ENCODE data around the gene TTBK2.
"Not testable (repeated sequence)": the region's sequence is repeated elsewhere in the genome, so short reads cannot be mapped to it uniquely, and the experiment has no call there.

The TTBK2 gene

DNA sequence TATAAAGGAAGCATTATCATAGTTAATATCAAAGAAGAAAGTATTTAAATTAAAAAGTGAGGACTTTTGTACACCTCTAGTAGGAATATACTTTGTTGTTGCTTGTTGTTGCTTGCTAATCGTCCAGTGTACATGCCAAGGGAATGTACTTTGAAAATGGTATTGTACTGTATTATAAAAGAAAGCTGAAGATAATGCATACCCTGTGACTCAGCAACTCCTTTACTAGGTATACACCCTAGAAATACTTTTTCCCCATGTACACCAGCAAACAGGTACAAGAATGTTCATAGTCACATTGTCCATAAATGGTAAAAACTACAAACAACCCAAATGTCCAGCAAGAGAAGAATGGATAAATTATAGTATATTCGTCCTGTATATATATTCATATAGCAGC, 12.0 kb downstream of the TTBK2 start:
- no peak for DNase-seq (ENCODE audit: low read depth)

DNA sequence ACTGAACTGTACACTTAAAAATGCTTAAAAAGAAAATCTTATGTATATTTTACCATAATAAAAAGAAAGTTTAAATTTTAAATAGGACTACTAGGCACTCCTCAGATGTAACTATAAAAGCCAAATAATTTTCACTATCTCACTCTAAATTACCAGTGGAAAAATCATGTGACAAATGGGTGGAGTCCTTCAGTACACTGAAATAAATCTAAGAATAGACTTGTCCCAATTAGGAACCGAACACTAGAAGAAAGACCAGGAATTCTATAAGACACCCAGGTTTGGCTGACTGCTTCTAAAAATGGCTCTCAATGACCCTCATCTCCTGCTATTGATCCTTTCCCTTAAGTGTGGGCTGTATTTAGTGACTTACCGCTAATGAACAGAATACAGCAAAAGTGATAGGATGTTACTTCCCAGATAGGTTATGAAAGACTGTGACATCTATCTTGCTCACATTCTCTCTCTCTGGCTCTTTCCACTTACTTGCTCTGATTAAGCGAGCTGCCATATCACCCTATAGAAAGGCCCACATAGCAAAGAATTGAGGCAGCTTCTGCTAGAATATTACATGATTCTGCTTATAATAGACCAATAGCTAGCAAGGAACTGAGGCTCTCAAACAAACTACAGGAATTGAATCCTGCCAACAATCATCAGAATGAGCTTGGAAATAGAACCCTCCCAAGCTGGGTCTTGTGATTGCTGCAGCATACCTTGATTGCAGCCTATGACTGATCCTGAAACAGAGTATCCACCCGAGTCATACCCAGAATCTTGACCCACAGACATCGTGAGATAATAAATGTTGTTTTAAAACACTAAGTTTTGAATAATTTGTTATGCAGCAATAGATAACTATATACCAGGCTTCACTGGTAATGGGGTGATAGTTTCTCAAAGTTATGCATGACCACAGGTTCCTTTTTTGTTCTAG, 16.9 kb downstream of the TTBK2 start:
- peak; percentile 4 for DNase-seq (ENCODE audit: low read depth)

DNA sequence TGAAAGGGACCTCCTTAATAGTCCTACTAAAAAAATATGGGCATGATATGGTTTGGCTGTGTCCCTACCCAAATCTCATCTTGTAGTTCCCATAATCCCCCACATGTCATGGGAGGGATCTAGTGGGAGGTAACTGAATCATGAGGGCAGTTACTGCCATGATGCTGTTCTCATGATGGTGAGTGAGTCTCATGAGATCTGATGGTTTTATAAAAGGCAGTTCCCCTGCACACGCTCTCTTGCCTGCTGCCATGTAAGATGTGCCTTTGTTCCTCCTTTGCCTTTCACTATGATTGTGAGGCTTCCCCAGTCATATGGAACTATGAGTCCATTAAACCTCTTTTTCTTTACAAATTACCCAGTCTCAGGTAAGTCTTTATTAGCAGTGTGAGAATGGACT, 26.7 kb downstream of the TTBK2 start:
- not testable (repeated sequence) for DNase-seq (ENCODE audit: low read depth)

DNA sequence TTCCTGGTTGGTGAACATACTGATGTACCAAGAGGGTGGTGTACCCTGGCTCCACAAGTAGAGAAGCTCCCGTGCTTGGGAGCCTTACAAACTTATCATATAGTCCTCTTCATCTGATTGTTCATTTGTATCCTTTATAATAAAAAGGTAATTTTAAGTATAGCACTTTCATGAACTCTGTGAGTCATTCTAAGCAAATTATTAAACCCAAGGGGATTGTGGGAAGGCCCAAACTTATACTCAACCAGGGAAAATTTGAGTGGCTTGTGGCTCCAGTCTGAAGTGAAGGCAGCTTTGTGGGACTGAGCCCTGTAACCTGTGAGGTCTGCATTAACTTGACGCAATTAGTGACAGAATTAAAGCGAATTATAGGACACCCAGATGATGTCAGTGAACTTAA, 29.0 kb downstream of the TTBK2 start:
- DNase-seq (ENCODE audit: low read depth) = no peak

DNA sequence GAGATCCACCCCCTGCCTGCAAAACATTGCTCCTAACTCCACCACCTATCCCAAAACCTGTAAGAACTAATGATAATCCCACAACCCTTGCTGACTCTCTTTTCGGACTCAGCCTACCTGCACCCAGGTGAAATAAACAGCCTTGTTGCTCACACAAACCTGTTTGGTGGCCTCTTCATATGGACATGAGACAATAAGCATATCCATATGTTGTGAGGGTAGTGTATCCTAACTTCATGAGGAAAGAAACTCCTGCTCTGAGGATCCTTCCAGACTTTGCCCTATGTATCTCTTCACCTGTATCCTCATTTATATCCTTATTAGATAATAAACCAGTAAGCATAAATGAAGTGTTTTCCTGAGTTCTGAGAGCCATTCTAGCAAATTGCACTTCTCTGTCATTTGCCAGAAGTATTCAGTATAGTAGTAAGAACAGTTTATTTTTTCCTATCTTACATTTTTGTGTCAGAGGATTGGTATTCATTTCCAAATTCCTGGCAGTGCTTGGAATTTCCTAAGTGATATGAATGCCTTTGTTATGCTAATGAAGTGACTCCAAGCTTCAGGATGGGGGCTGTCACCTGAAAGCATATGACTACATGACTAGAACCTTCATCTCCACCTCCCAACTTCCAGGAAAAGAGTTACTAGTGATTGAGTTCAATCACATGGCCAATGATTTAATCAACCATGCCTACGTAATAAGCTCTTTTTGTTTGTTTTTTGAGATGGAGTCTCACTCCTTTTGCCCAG, 30.2 kb downstream of the TTBK2 start:
- peak; percentile 74 for DNase-seq (ENCODE audit: low read depth)

DNA sequence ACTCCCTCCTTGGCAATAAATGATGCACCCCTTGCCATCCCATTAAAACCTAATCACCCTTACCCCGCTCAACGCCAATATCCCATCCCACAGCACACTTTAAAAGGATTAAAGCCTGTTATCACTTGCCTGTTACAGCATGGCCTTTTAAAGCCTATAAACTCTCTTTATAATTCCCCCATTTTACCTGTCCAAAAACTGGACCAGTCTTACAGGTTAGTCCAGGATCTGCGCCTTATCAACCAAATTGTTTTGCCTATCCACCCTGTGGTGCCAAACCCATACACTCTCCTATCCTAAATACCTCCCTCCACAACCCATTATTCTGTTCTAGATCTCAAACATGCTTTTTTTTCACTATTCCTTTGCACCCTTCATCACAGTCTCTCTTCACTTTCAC, 33.2 kb downstream of the TTBK2 start:
- not testable (repeated sequence) for DNase-seq (ENCODE audit: low read depth)

DNA sequence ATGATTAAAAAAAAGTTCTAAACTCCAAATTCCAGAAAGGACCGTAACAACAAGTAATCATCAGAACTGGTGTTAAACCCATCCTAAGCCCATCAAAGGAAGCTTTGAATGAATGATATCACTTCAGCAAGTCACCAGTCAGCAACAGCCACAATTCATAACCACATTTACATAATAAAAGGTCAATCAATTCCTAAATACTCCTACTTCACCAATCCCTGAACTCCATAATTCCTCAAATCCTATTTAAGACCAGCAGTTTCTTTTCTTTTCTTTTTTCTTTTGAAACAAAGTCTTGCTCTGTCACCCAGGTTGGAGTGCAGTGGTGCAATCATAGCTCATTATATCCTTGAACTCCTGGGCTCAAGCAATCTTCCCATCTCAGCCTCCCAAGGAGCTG, 40.5 kb downstream of the TTBK2 start:
- no peak for DNase-seq (ENCODE audit: low read depth)

DNA sequence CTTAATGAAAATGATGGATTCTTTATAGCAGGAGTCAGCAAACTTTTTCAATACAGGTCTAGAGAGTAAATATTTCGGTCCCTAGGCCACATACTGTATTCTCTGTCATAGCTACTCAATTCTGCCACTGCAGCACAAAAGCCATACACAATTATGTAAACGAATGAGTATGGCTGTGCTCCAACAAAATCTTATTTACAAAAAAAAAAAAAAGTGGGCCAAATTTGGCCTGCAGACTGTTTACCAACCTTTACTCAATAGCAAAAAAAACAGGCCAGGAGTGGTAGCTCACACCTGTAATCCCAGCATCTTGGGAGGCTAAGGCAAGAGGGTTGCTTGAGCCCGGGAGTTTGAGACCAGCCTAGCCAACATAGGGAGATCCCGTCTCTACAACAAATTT, 41.1 kb downstream of the TTBK2 start:
- DNase-seq (ENCODE audit: low read depth) = no peak

DNA sequence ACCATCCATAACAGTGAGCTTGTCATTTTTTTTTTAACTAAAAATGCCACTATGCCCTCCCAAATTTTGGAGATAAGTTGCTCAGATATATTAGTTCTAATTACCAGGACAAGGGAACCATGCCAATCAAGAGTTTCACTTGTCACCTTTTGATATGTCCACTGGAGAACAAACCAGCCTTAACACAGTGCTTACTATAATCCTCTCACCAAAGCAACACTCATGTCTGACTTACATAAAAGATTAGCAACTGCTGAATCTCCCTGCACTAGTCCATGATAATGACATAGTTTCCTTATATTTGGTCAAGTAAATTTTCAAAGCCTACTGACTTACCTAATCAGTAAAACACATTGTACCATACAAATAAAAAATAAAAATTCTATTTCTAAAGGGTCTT, 44.4 kb downstream of the TTBK2 start:
- DNase-seq (ENCODE audit: low read depth) = no peak

DNA sequence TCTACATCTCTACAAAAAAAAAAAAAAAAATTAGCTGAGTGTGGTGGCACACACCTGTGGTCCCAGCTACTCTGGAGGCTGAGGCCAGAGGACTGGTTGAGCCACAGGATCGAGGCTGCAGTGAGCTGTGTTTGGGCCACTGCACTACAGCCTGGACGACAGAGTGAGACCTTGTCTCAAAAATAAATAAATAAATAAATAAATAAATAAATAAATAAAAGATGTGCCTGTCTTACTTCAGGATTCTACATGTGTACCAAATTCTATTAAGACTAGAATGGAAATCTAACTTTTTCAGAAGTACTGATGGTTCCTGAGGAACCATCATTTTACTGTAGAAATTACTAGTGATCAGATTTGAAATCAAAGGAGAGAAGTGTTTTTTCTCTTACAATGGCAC, 51.9 kb downstream of the TTBK2 start:
- no peak for DNase-seq (ENCODE audit: low read depth)

DNA sequence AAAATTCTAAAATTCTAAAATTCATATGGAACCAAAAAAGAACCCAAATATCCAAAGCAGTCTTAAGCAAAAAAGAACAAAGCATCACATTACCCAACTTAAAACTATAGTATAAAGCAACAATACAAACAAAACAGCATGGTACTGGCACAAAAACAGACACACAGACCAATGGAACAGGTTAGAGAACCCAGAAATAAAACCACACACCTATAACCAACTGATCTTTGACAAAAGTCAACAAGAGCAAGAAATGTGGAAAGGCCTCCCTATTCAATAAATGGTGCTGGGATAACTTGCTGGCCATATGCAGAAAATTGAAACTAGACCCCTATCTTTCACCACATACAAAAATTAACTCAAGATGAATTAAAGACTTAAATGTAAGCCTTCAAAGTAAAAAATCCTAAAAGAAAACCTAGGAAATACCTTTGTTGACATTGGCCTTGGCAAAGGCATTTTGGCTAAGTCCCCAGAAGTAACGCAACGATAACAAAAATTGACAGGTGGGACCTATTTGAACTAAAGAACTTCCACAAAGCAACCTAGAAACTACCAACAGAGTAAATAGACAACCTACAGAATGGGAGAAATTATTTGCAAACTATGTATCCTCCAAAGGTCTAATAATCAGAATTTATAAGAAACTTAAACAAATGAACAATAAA, 56.9 kb downstream of the TTBK2 start:
- no peak for DNase-seq (ENCODE audit: low read depth)

DNA sequence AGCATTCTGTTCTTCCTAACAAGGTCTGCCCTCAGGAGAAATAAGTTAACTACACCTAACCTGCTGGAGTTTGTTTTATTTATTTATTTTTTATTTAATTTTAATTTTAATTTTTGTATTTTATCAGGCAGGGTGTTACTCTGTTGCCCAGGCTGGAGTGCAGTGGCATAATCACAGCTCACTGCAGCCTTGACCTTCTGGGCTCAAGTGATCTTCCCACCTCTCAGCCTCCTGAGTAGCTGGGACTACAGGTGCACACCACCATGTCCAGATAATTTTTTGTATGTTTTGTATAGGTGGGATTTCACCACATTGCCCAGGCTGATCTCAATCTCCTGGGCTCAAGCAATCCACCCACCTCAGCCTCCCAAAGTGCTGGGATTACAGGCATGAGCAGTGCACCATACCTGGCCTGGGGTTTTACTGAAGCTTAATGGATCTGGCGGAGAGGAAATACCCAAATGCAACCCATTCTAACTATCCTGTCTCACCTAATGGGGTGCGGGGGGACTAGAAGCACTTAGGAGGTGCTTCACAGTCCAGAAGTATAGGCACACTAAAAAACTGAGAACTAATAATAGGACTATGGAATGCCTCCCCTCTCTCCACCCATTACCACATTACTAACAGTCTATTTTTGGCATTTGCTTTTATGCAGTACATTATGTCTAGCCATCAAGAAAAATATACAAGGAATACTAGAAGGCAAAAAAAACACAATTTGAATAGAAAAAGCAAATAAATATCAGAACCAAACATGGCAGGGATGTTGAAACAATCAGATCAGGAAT, 61.4 kb downstream of the TTBK2 start:
- no peak for DNase-seq (ENCODE audit: low read depth)

DNA sequence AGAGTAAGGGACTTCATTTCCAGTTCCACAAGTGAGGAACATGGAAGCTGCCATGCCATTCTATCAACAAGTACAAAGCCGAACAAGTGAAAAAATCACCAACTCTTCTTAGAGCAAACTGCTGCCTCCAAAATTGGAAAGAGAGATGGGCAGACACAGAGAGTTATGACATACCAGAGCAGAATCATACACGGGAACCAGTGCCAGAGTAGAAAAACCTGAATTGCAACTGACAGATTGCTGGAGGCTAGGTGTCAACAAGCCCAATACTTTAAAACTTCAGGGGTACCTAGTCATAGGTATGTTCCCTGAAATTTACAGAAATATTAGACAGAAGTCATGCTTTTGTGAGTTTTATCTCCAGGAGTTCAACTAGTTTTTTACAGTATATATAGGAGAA, 62.0 kb downstream of the TTBK2 start:
- no peak for DNase-seq (ENCODE audit: low read depth)

DNA sequence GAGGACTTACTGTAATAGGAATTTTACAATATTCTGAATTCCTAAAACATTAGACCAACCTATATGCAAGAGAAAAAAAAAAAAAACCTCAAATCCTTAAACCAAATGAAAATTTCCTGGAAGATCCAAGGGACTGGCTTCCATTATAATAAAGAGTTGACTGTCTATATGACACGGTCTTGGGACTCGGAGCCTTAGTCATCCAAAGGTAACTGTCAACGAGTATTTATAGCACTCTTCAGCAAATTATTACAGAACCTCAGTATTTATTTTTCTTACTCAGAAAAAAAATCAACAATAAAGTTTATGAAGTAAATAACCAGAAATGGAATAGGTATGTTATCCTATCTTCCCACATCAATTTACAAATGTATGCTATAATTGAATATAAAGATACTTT, 66.0 kb downstream of the TTBK2 start:
- DNase-seq (ENCODE audit: low read depth) = no peak

DNA sequence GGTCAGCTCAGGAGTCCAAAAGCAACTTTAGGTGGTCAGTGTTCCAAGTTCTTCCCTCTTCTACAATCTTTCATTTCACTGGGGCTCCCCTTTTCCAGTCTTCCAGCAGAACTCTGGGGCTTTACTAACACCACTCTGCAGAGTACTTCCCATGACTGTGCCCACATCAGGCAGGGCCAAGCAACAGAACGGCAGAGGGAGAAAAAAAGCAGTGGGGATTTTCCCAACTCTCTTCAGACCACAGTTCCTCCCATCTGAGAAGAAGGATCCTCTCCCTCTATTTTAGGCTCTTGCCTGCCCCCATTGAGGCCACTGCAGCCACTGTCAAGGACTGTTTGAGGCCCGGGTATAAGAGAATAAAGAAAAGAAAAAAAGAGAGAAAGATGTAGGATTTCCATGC, 70.7 kb downstream of the TTBK2 start:
- no peak for DNase-seq (ENCODE audit: low read depth)

DNA sequence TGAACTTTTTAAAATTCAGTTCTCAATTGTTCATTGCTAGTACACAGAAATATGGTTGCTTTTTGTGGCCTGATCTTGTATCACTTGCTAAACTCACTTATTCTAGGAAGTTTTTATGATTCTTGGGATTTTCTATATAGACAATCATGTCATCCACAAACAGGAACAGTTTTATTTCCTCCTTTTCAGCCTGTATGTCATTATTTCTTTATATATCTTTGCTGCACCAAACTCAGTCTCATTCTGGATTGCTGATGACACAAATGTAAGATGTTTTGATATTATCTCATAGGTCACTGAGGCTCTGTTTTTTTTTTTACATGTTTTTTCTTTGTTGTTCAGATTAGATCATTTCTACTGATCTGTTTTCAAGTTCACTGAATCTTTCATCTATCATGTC, 71.7 kb downstream of the TTBK2 start:
- DNase-seq (ENCODE audit: low read depth) = no peak

DNA sequence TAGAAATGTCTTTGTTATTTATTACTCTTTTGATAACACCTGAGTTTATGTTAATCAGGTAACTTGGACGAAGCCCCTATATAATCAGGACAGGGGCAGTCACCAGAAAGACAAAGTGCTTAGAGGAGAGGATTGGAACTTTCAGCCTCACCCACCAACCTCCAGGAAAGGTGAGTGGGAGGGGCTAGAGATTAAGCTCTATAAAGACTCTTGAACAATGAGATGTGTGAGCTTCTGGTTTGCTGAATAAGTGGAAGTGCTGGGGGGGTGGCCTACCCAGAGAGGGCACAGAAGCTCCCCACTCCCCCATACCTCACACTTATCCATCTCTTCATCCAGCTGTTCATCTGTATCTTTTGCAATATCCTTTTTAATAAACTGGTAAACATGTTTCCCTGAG, 73.9 kb downstream of the TTBK2 start:
- no peak for DNase-seq (ENCODE audit: low read depth)

DNA sequence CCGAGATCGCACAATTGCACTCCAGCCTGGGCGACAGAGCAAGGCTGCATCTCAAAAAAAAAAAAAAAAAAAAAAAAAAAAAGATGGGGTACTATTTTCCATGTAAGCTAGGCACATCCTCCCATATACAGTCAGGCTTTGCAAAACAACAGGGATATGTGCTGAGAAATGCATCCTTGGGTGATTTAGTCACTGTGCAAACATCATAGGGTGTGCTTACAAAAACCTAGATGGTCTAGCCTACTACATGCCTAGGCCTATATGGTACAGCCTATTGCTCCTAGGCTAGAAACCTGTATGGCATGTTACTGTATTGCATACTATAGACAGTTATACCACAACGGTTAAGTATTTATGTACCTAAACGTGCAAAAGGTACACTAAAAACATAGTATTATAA, 75.0 kb downstream of the TTBK2 start:
- DNase-seq (ENCODE audit: low read depth) = no peak

DNA sequence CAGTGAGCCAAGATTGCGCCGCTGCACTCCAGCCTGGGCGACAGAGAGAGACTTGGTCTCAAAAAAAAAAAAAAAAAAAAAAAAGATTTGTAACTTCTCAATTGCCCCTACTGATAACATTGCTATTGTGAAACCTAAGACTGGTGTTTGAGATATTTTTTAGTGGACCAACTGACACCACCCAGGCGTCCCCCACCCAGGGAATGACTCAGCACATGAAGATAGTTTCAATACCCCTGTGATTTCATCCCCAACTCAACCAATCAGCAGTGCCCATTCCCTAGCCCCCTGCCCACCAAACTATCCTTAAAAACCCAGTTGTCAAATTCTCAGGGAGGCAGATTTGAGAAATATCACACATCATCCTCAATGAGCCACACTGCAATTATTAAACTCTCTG, 76.9 kb downstream of the TTBK2 start:
- peak; percentile 5 for DNase-seq (ENCODE audit: low read depth)

DNA sequence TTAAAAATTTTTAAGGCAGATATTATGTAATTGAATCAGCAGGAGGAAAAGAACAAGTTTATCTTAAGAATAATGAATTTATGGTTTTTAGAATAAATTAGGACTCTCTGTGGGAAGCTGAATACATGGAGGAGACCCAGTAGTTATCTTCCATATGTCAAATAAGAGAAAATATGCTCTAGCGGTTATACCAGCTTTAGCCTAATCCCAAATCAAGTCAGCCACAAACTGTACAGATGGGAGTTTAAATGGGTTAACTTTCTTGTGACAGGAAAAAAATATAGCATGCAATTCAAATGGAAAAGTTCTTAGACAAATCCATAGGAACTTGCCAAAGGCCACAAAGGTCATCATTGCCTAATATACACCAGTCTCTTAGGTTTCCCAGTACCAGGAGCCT, 84.3 kb downstream of the TTBK2 start:
- DNase-seq (ENCODE audit: low read depth) = peak; percentile 92

DNA sequence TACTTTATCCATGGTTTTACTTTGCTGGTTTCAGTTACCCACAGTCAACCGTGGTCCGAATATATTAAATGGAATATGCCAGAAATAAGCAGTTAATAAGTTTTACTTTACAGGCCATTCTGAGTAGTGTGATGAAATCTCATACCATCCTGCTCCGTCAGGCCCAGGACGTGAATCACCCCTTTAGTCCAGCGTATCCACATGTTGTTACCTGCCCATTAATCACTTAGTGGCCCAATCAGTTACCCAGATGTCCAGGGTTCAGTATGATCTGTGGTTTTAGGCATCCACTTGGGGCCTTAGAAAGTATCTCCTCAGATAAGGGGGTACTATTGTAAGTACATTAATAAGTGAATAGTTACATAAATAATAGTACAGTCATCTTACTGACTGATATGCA, 88.0 kb downstream of the TTBK2 start:
- DNase-seq (ENCODE audit: low read depth) = peak; percentile 98

DNA sequence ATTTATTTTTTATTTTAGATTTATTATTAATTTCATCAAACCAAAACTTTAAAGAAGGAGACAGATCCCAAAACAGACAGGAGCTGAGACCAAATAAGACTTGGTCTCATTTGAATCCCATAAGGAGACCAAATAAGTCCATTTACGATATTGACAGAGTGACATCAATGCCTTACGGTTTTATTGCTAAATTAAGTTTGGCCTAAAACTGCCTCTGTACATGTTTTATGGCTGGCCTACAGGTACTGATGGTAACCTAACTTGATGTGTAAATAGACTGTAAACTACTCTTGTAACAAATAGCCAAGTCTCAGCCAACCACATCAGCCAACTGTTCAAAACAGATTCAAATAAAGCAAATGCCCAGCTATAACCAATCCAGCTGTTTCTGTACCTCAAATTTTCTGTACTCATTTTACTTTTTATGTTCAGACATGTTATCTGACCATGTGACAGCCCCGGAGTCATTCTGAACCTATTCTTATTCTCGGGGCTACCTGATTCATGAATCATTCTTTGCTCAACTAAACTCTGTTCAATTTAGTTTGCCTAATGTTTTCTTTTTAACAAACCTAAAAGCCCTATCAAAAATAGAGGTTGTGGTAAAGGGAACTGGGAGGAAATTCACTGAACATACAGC, 94.2 kb downstream of the TTBK2 start:
- no peak for DNase-seq (ENCODE audit: low read depth)

Measured in amniotic epithelial cell (primary cell).